Stimulated activated CD4-positive, alpha-beta T cell treated with anti-CD3 and anti-CD28 coated beads, Interleukin-1b, Interleukin-23, amount 100 ng/mL, for 24 hours (primary cell): Measurements from ENCODE around the gene MRPS27.
A peak's percentile ranks its signal among the peaks of the same experiment; 100 is the strongest.
"Not testable (repeated sequence)": the region's sequence is repeated elsewhere in the genome, so short reads cannot be mapped to it uniquely, and the experiment has no call there.

Experiments used
- DNase-seq, 4 experiments: peaks; one replicate each; pipeline ENCODE4 v3.0.0-alpha.2; 2020; ENCODE audit warnings: low read depth in 4 of 4, low spot score in 1 of 4

The MRPS27 gene

GRCh38 chr5:72326306-72326649 is 6.2 kb upstream of the MRPS27 start:
- DNase-seq = no peak

GRCh38 chr5:72325566-72326305 is 5.7 kb upstream of the MRPS27 start:
- DNase-seq = no peak

- no peak for DNase-seq
These were observed 4.3 kb upstream of the MRPS27 start for GRCh38 chr5:72324189-72324825.

GRCh38 chr5:72319435-72319975 is 535 bp downstream of the MRPS27 start:
- peak in 3 of 4 experiments; percentile 9 to 15 (median 12) for DNase-seq

GRCh38 chr5:72314571-72315172 is 5.4 kb downstream of the MRPS27 start:
- no peak for DNase-seq

- DNase-seq = no peak
These were observed 6.9 kb downstream of the MRPS27 start for GRCh38 chr5:72313141-72313540.

- DNase-seq = no peak
These were observed 11.2 kb downstream of the MRPS27 start for GRCh38 chr5:72308853-72309191.

- DNase-seq = peak; percentile 75 to 94 (median 88)
These were observed 11.8 kb downstream of the MRPS27 start for GRCh38 chr5:72307968-72308852.

GRCh38 chr5:72307573-72307967 is 12.5 kb downstream of the MRPS27 start:
- DNase-seq = no peak

- no peak for DNase-seq
These were observed 14.6 kb downstream of the MRPS27 start for GRCh38 chr5:72305194-72306142.

GRCh38 chr5:72302171-72302570 is 17.9 kb downstream of the MRPS27 start:
- no peak for DNase-seq

GRCh38 chr5:72301557-72301956 is 18.5 kb downstream of the MRPS27 start:
- no peak for DNase-seq

- no peak for DNase-seq
These were observed 19.3 kb downstream of the MRPS27 start for GRCh38 chr5:72300590-72301339.

GRCh38 chr5:72298711-72299110 is 21.3 kb downstream of the MRPS27 start:
- no peak for DNase-seq

- DNase-seq = not testable (repeated sequence)
These were observed 21.9 kb downstream of the MRPS27 start for GRCh38 chr5:72298136-72298535.

GRCh38 chr5:72296256-72296655 is 23.8 kb downstream of the MRPS27 start:
- no peak for DNase-seq

GRCh38 chr5:72295539-72295938 is 24.5 kb downstream of the MRPS27 start:
- no peak for DNase-seq

GRCh38 chr5:72294473-72294872 is 25.6 kb downstream of the MRPS27 start:
- DNase-seq = no peak

GRCh38 chr5:72293495-72294055 is 26.5 kb downstream of the MRPS27 start:
- no peak for DNase-seq
